Tibial nerve (tissue), 3 donors: ENCODE results near the gene SIRT6.

Source experiments
- POLR2A ChIP-seq, 2 donors: fragments of 450-650 bp; IDR thresholded peaks; one replicate each; pipeline ENCODE4 v1.6.1; 2017; ENCODE audit warnings: antibody characterized with exemption in 2 of 2, mild to moderate bottlenecking in 2 of 2, moderate library complexity in 2 of 2
- TF ChIP-seq, protein P1 (sequence below), 5 experiments: fragments of 200-600 bp in 3 of 5; fragments of 450-650 bp in 2 of 5; sonication (generic) in 3 of 5; IDR thresholded peaks; one replicate each; pipeline ENCODE4 v1.5.1; 2016 to 2019; ENCODE audit warnings: antibody characterized with exemption in 5 of 5, mild to moderate bottlenecking in 3 of 5, moderate library complexity in 2 of 5

DNA sequence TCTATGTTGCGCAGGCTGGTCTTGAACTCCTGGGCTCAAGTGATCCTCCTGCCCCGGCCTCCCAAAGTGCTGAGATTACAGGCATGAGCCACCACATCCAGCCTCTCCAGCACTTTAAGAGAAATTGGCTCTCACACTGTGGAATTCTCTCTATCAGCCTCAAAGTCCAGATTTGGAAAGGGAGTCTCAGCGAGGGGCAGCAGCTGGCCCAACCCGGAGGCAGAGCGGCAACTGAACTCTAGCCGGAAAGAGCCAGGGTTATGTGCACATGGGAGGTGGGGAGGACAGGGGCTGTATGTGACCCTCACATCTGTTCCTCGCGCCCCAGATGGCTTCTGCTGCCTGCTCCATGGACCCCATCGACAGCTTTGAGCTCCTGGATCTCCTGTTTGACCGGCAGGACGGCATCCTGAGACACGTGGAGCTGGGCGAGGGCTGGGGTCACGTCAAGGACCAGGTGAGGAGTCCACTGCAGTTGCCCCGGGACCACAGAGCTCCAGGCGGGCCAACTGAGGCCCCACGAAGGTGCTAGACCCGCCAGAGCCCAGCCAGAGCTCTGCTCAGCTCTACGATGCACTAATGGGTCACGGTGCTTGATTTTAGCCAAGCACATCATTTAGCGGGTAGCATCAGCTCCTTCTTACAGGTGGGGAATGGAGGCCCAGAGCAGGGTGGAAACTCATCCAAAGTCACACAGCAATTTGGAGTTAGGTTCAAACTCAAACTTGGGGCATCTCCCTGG is 27.6 kb downstream of the SIRT6 start:
- TF ChIP-seq, protein P1, sequence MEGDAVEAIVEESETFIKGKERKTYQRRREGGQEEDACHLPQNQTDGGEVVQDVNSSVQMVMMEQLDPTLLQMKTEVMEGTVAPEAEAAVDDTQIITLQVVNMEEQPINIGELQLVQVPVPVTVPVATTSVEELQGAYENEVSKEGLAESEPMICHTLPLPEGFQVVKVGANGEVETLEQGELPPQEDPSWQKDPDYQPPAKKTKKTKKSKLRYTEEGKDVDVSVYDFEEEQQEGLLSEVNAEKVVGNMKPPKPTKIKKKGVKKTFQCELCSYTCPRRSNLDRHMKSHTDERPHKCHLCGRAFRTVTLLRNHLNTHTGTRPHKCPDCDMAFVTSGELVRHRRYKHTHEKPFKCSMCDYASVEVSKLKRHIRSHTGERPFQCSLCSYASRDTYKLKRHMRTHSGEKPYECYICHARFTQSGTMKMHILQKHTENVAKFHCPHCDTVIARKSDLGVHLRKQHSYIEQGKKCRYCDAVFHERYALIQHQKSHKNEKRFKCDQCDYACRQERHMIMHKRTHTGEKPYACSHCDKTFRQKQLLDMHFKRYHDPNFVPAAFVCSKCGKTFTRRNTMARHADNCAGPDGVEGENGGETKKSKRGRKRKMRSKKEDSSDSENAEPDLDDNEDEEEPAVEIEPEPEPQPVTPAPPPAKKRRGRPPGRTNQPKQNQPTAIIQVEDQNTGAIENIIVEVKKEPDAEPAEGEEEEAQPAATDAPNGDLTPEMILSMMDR (IDR thresholded peaks at IDR 0.05): no peak
- TF ChIP-seq POLR2A (IDR thresholded peaks at IDR 0.05): no peak
